ENCODE measurements around the gene C8A.

Gene C8A

GRCh38 chr1:56838759-56839158 is 15.8 kb upstream of the C8A start:
- FAIRE-seq = no peak

- no peak for FAIRE-seq
Observed at GRCh38 chr1:56843544-56843943, 11.1 kb upstream of the C8A start.

GRCh38 chr1:56844545-56845136 is 10.0 kb upstream of the C8A start:
- FAIRE-seq = no peak

- FAIRE-seq = no peak
Observed at GRCh38 chr1:56845343-56845742, 9.3 kb upstream of the C8A start.

GRCh38 chr1:56849750-56850149 is 4.8 kb upstream of the C8A start:
- no peak for FAIRE-seq

DNA sequence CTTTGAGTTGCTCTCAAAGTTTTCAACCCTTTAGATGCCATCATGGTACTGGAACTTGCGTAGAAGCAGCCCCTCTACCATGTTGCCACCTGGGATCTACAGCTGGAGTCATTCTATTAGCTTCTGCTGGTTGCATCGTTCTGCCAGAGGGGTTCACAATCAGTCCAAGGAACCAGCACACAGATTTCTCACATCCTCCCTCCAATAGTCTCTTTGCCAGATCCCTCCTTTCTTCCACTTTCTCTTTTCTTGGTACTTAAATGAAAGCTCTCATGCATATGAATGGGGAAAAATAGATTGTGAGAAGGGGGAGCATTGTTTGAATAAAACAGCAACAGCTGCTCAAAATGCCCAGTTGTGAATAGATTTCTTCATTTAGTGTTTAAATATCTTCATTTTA is 4.2 kb upstream of the C8A start:
- no peak for FAIRE-seq

DNA sequence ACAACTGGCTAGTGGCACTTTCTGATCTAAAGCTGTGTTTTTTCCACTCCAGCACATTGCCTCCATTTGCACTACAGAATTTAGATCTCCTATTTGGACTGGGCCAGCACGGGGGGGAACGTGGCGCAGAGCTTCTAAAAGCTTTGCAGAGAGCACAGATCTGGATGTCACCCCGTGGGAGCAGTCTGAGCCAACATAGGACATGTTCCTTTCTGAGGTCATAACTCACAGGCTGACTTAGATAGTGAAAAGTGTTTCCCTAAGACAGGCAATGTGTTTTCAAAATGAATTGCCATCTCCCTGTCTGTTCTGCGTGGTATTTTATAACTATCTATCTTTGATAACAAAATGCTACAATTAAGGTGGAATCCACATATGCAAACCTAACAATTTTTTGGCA is 3.7 kb upstream of the C8A start:
- no peak for FAIRE-seq

GRCh38 chr1:56852476-56852875 is 2.1 kb upstream of the C8A start:
- no peak for FAIRE-seq

GRCh38 chr1:56855190-56855589 is 593 bp downstream of the C8A start:
- no peak for FAIRE-seq

DNA sequence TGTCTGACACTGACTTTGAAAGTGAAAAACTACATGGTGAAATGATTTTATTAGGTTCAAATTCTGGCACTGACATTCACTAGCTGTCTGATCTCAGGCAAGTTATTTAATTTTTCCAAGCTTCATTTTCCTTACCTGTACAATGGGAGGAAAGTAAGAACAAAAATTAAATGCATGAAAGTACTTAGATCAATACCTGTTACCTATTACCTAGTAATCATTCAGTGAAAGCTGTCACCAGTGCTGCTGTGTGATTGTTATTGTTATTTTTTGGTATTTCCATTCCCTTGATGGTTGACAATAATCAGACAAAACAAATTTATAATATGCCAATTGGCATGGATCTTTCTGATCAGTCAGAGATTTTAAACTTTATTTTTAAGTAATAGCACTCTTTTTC is 1.6 kb downstream of the C8A start:
- FAIRE-seq = no peak

- FAIRE-seq = no peak
Observed at GRCh38 chr1:56859287-56859686, 4.7 kb downstream of the C8A start.

DNA sequence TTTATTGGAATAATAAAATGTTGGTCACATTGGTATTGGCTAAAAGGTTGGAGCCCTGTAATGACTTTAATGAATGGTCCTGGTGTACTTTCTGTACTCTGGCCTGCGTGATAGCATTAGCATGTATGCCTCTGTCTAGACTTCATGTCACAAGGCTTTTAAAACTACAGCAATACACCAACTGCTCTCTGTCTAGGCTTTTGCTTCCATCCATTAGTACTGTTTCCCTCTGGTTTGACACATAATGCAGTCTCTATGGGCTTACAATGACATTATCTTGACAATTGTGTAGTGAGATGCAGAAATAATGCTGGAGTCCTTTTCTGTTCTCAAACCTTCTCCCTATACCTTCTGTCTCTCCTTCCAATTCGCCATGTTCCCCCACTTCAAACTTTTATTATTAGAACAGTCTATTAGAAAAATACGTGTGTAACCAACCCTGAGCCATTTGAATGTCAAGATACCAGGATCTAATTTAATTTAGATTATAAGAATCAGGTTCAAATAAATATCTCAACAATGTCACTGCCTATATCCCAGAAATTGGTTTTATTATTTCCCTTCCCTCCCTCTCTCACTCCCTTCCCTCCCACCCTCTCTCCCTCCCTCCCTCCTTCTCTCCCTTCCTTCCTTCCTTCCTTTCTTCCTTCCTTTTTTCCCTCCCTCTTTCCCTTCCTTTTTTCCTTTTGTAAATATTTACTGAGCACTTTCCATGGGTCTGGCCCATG is 8.8 kb downstream of the C8A start:
- no peak for FAIRE-seq

DNA sequence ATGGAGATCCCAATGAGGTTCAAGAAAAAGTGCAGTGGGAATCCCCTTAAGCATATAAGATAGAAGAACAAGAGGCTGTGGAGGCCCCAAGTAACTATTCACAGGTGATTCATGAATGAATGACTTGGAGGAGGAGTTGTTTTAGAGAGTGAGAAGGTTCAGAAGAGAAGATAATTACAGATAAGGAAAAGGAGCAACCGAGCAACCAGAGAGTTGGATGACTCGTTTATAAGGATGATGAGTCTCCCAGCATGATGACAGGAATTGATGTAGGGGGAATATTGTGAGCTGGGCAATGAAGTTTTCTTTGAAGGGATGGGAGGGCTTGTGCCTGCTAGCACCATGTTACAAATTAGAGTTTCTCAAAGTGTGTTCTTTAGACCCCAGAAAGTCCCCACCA is 9.8 kb downstream of the C8A start:
- FAIRE-seq = no peak

DNA sequence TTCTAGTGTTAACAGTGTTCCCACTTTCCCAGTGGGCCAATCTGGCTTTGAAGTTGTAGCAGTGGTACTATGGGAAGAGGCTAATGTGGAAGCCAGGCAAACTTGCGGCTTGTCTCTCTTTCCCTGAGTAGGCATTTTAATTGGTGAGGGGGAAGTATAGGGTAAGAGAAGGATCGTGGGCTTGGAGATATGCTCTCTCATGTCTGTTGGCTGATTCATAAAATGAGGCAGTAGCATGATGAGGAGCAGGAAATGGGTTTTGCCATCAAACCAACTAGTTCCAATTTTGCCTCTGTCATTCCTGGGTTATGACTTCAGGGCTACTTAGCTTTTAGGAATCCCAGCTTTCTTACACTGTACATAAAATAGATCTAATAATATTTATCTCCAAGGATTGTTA is 12.1 kb downstream of the C8A start:
- FAIRE-seq = no peak

DNA sequence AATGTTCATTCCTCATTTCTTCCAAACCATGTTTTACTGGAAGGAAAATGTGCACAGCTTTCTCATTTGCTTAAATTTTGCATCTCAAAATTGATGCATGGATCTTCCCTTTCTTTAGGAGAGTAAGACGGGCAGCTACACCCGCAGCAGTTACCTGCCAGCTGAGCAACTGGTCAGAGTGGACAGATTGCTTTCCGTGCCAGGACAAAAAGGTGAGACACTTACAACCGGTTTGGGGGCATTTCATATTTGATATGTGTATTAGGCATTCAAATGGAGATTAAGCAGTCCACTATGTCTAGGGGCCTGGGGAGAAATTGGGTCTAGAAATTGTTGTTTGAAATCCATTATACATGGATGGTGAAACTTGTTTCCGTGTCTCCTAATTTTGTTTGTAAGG is 12.9 kb downstream of the C8A start:
- no peak for FAIRE-seq

GRCh38 chr1:56868761-56869160 is 14.2 kb downstream of the C8A start:
- FAIRE-seq = no peak

GRCh38 chr1:56872597-56872996 is 18.0 kb downstream of the C8A start:
- FAIRE-seq = no peak

GRCh38 chr1:56873213-56873612 is 18.6 kb downstream of the C8A start:
- no peak for FAIRE-seq

DNA sequence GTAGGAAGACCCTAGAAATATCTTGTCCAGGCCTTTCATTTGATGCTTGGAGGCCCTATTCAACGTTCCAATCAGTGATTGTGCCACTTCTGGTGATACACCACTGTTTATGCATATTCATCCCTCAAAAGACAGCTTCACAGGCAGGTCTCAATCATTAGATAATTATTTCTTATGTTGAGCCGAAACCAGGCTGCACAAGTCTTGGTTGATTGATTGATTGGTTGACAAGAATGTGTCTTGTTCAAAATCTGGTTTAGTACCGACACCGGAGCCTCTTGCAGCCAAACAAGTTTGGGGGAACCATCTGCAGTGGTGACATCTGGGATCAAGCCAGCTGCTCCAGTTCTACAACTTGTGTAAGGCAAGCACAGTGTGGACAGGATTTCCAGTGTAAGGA is 20.1 kb downstream of the C8A start:
- FAIRE-seq = no peak

- no peak for FAIRE-seq
Observed at GRCh38 chr1:56877973-56878372, 23.4 kb downstream of the C8A start.

DNA sequence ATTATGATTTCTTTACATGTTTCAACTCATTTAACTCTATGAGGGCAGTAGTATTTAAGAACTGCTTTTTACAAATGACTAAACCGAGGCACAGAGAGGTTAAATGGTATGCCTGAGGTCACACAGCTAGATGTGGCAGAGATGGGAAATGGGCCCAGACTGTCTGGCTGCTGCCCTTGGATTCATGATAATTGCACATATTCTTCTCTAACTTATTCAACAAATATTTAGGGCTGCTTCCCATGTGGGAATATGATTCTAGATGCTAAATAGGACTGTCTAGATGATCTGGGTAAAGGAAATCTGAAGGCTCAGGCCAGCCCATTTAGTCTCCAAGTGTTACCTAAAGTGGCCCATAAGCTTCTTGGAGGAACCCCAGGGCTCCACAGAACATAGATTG is 26.2 kb downstream of the C8A start:
- FAIRE-seq = no peak

DNA sequence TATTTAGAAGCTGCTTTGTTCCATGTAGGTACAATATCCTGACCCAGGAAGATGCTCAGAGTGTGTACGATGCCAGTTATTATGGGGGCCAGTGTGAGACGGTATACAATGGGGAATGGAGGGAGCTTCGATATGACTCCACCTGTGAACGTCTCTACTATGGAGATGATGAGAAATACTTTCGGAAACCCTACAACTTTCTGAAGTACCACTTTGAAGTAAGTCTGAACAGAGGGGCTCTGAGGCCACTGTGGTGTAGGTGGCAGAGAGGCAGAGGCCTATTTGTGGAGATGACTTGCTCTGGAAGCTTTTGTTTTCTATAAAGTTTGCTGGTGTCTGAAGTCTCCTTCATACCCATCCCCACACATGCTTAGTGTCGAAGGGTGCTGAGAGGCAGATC is 26.8 kb downstream of the C8A start:
- FAIRE-seq = no peak

DNA sequence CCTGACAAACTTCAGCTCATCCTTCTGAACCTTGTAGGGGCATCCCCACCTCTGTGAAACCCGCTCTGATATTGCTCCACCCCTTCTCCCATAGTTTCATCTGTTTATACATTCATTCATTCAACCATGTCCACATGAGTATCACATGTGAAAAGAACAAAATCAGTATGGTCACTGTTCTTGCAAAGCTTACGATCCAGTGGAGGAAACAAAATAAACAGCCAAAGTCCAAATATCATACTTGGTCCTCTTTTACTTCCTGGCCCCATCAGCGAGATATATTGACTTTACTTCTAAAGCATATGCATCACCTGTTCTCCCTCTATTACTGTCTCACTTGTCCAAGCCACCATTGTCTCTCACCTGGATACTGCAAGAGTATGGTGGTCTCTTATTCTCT is 35.6 kb downstream of the C8A start:
- FAIRE-seq = no peak

- FAIRE-seq = no peak
Observed at GRCh38 chr1:56894014-56894413, 39.4 kb downstream of the C8A start.
